SK-N-SH (cell line): Measurements from ENCODE around the gene ADAR. TPM values are rescaled to one million over a fixed set of nuclear protein-coding genes. Genes with fewer than 3 reads are reported as not detected.

ENCODE experiments used
- CTCF ChIA-PET: fragments of 300-600, 350-600 bp; formaldehyde crosslinking; extraction: SDS; loops from one replicate; lab custom pipeline; 2021; lab: Yijun Ruan, JAX
- POLR2A ChIA-PET: fragments of 350-600 bp; sonication (Branson Sonifier 250); formaldehyde crosslinking; extraction: SDS; loops from one replicate; lab custom pipeline; 2020; ENCODE audit warnings: antibody characterized with exemption, inconsistent platforms; lab: Yijun Ruan, JAX
- DNase-seq: peaks from one replicate; pipeline ENCODE4 v3.0.0; 2012
- H2AFZ ChIP-seq: fragments of 200-600 bp; sonication (generic); 2 replicates; pipeline ENCODE4 v1.8.1; 2016; ENCODE audit warnings: antibody characterized with exemption, mild to moderate bottlenecking, low read depth
- H3F3A ChIP-seq: fragments of 200-600 bp; sonication (generic); replicated peaks from 2 replicates; pipeline ENCODE3; 2016; ENCODE audit warnings: antibody characterized with exemption, mild to moderate bottlenecking; ENCODE audit not compliant: insufficient read depth
- H3K27ac ChIP-seq, 2 experiments: fragments of 200-500 bp in 1 of 2; fragments of 200-600 bp in 1 of 2; sonication (Bioruptor generic) in 1 of 2; sonication (generic), shearing (Covaris generic) in 1 of 2; 2 replicates each; pipeline versions ENCODE4 v1.5.1 to v1.6.1; 2014 to 2016; ENCODE audit warnings: low read depth in 2 of 2, inconsistent platforms in 1 of 2, low read length in 1 of 2, mild to moderate bottlenecking in 1 of 2, mixed read lengths in 1 of 2
- H3K27me3 ChIP-seq: fragments of 200-600 bp; sonication (generic), shearing (Covaris generic); 2 replicates; pipeline ENCODE4 v1.6.1; 2016; ENCODE audit warnings: mixed run types; ENCODE audit not compliant: insufficient read depth
- H3K36me3 ChIP-seq, 2 experiments: fragments of 200-500 bp in 1 of 2; fragments of 200-600 bp in 1 of 2; sonication (Bioruptor generic) in 1 of 2; sonication (generic) in 1 of 2; replicated peaks in 1 of 2; 2 replicates each; pipeline versions ENCODE3 to v1.5.1; 2014 to 2016; ENCODE audit warnings: low read length in 1 of 2, mild to moderate bottlenecking in 1 of 2; ENCODE audit not compliant: insufficient read depth in 2 of 2, control insufficient read depth in 1 of 2
- H3K4me1 ChIP-seq, 2 experiments: fragments of 200-500 bp in 1 of 2; fragments of 200-600 bp in 1 of 2; sonication (Bioruptor generic) in 1 of 2; sonication (generic), shearing (Covaris generic) in 1 of 2; 2 replicates each; pipeline versions ENCODE4 v1.5.1 to v1.6.1; 2014 to 2016; ENCODE audit warnings: low read depth in 1 of 2, low read length in 1 of 2, mixed run types in 1 of 2; ENCODE audit not compliant: insufficient read depth in 2 of 2, control insufficient read depth in 1 of 2
- H3K4me2 ChIP-seq: fragments of 200-600 bp; sonication (generic), shearing (Covaris generic); 2 replicates; pipeline ENCODE4 v1.6.1; 2017; ENCODE audit warnings: mixed run types
- H3K4me3 ChIP-seq, 2 experiments: fragments of 200-500 bp in 1 of 2; fragments of 200-600 bp in 1 of 2; sonication (Bioruptor generic) in 1 of 2; sonication (generic), shearing (Covaris generic) in 1 of 2; 2 replicates each; pipeline versions ENCODE4 v1.5.1 to v1.8.1; 2014 to 2016; ENCODE audit warnings: low read depth in 2 of 2, inconsistent platforms in 1 of 2, low read length in 1 of 2, mild to moderate bottlenecking in 1 of 2, mixed read lengths in 1 of 2, moderate library complexity in 1 of 2
- H3K79me2 ChIP-seq: fragments of 200-600 bp; sonication (generic); 2 replicates; pipeline ENCODE4 v1.8.1; 2017; ENCODE audit warnings: mild to moderate bottlenecking; ENCODE audit not compliant: insufficient read depth
- H3K9ac ChIP-seq: fragments of 200-600 bp; sonication (generic); 2 replicates; pipeline ENCODE4 v1.6.1; 2017; ENCODE audit warnings: mixed run types
- H3K9me2 ChIP-seq: fragments of 200-600 bp; sonication (generic); 2 replicates; pipeline ENCODE4 v1.6.1; 2017; ENCODE audit warnings: mixed run types
- H3K9me3 ChIP-seq: fragments of 200-600 bp; sonication (generic); 2 replicates; pipeline ENCODE4 v1.6.1; 2017; ENCODE audit warnings: mixed run types, mild to moderate bottlenecking, moderate library complexity
- H4K20me1 ChIP-seq: fragments of 200-600 bp; sonication (generic); 2 replicates; pipeline ENCODE4 v1.6.1; 2017; ENCODE audit warnings: mild to moderate bottlenecking, mixed run types; ENCODE audit not compliant: insufficient read depth
- FOSL2 ChIP-seq: IDR thresholded peaks from 2 replicates; pipeline ENCODE4 v1.4.0; 2012; ENCODE audit warnings: low read depth, mild to moderate bottlenecking, moderate library complexity, borderline replicate concordance
- GABPA ChIP-seq: IDR thresholded peaks from 2 replicates; pipeline ENCODE4 v1.4.0; 2012; ENCODE audit warnings: low read depth, mild to moderate bottlenecking
- GATA2 ChIP-seq: sonication (generic); formaldehyde crosslinking; IDR thresholded peaks from 2 replicates; pipeline ENCODE4 v1.5.0; 2020; ENCODE audit warnings: mild to moderate bottlenecking, missing genetic modification reagents
- JUND ChIP-seq: IDR thresholded peaks from 2 replicates; pipeline ENCODE4 v1.4.0; 2012
- MEF2A ChIP-seq: IDR thresholded peaks from 2 replicates; pipeline ENCODE4 v1.4.0; 2012; ENCODE audit warnings: low read depth, borderline replicate concordance
- RFX5 ChIP-seq: IDR thresholded peaks from 2 replicates; pipeline ENCODE4 v1.6.1; 2012; ENCODE audit warnings: mild to moderate bottlenecking, improper control_type of control experiment, low read length
- TCF12 ChIP-seq: IDR thresholded peaks from 2 replicates; pipeline ENCODE4 v1.4.0; 2012
- WGBS: methylation state at CpG from one replicate; pipeline ENCODE4 v1.1.6; 2017; ENCODE audit warnings: low lambda C conversion rate; 5-methylcytosine and 5-hydroxymethylcytosine counted together
- polyA plus RNA-seq, 3 experiments: library from polyadenylated mRNA; depleted of rRNA; stranded (reverse); fragments of >200 nt; gene quantifications; 2 replicates each; pipeline ENCODE4 v1.2.3, GENCODE V29; 2012
- TF ChIP-seq, protein P1 (sequence below): fragments of 200-600 bp; sonication (generic); IDR thresholded peaks from 2 replicates; pipeline ENCODE4 v1.6.1; 2017; ENCODE audit warnings: antibody characterized with exemption, mild to moderate bottlenecking, moderate library complexity
- TF ChIP-seq, protein P2 (sequence below): IDR thresholded peaks from 2 replicates; pipeline ENCODE4; 2012
- TF ChIP-seq, protein P3 (sequence below): IDR thresholded peaks from 2 replicates; pipeline ENCODE4 v1.4.0; 2012; ENCODE audit warnings: low read depth
- TF ChIP-seq, protein P4 (sequence below): fragments of 150-350 bp; IDR thresholded peaks from 2 replicates; pipeline ENCODE4 v1.6.1; 2017; ENCODE audit warnings: antibody characterized with exemption, low read length, low read depth, borderline replicate concordance

The ADAR gene
- polyA plus RNA-seq, 1 of the 3 experiments (the other 2 are of a cell fraction): 61.1 TPM

DNA sequence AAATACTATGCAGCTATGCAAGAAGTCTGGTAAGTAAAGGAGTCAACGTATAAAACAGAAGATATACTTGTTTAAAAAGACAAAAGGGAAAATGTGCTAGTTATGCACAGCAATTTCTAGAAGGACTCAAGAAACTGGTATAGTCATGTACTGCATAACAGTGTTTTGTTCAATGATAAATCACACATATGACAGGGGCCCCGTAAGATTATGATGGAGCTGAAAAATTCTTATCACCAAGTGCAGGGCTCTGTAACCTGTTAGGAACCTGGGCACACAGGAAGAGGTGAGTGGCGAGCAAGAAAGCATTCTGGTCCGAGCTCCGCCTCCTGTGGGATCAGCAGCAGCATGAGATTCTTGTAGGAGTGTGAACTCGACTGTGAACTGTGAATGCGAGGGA, 13.2 kb downstream of the ADAR start:
- Histone ChIP-seq H3K27ac (no peak overlapping the region), H3K4me3 (no peak overlapping the region), H4K20me1 (peaks cover 32% of the 10 kb centered on the region), H3K9me2 (no peaks in the 10 kb centered on the region), H3K9ac (no peak overlapping the region), H3K27me3 (no peaks in the 10 kb centered on the region), H3K4me1 (no peaks in the 10 kb centered on the region), H3K4me2 (no peak overlapping the region), H3K79me2 (peaks cover 46% of the 10 kb centered on the region), H2AFZ (no peak overlapping the region), H3K9me3 (no peaks in the 10 kb centered on the region), H3K36me3 (peaks cover 75 to 84% of the 10 kb centered on the region in 2 experiments), H3F3A (peaks cover 3% of the 10 kb centered on the region)
- WGBS: 96% methylated on average over 7 of the region's 7 CpGs
- DNase-seq: no peak
- CTCF ChIA-PET: interaction anchor here (1.0 to 1.1 kb wide), 2 partner anchors 53 to 60 kb away, joined by 3 to 4 read pairs; no protein-coding TSS in a partner anchor
- POLR2A ChIA-PET: no interaction called here
- no peak for TF ChIP-seq GABPA
- TF ChIP-seq TCF12: no peak
- TF ChIP-seq, protein P1, sequence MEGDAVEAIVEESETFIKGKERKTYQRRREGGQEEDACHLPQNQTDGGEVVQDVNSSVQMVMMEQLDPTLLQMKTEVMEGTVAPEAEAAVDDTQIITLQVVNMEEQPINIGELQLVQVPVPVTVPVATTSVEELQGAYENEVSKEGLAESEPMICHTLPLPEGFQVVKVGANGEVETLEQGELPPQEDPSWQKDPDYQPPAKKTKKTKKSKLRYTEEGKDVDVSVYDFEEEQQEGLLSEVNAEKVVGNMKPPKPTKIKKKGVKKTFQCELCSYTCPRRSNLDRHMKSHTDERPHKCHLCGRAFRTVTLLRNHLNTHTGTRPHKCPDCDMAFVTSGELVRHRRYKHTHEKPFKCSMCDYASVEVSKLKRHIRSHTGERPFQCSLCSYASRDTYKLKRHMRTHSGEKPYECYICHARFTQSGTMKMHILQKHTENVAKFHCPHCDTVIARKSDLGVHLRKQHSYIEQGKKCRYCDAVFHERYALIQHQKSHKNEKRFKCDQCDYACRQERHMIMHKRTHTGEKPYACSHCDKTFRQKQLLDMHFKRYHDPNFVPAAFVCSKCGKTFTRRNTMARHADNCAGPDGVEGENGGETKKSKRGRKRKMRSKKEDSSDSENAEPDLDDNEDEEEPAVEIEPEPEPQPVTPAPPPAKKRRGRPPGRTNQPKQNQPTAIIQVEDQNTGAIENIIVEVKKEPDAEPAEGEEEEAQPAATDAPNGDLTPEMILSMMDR: no peak
- TF ChIP-seq RFX5: no peak
- no peak for TF ChIP-seq MEF2A
- TF ChIP-seq, protein P2, sequence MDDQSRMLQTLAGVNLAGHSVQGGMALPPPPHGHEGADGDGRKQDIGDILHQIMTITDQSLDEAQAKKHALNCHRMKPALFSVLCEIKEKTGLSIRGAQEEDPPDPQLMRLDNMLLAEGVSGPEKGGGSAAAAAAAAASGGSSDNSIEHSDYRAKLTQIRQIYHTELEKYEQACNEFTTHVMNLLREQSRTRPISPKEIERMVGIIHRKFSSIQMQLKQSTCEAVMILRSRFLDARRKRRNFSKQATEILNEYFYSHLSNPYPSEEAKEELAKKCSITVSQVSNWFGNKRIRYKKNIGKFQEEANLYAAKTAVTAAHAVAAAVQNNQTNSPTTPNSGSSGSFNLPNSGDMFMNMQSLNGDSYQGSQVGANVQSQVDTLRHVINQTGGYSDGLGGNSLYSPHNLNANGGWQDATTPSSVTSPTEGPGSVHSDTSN: no peak
- no peak for TF ChIP-seq FOSL2
- TF ChIP-seq, protein P3, sequence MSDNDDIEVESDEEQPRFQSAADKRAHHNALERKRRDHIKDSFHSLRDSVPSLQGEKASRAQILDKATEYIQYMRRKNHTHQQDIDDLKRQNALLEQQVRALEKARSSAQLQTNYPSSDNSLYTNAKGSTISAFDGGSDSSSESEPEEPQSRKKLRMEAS: no peak
- TF ChIP-seq, protein P4, sequence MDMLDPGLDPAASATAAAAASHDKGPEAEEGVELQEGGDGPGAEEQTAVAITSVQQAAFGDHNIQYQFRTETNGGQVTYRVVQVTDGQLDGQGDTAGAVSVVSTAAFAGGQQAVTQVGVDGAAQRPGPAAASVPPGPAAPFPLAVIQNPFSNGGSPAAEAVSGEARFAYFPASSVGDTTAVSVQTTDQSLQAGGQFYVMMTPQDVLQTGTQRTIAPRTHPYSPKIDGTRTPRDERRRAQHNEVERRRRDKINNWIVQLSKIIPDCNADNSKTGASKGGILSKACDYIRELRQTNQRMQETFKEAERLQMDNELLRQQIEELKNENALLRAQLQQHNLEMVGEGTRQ: no peak
- no peak for TF ChIP-seq JUND

DNA sequence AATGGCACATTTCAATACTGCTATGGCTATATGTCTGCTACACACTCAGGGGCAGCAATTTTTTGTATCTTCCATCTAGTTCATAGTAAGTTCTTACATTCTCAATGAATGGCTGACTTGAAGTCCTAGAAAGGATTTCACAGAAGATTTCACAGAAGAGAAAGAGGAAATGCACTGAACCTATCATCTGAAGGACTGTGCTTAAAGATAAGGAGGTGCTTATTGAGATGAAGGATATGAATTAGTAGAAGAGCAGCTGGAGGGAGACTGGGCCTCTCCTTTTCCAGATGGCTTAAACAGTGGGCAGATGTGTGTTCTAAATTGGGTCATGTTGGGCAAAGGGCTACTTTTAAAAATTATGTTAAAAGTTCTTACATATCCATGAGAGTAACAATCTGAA, 14.6 kb downstream of the ADAR start:
- peaks cover 32% of the 10 kb centered on the region for H3K79me2 ChIP-seq
- no peak overlapping the region for H3K9ac ChIP-seq
- peaks cover 18% of the 10 kb centered on the region for H4K20me1 ChIP-seq
- no peak overlapping the region for H3K27ac ChIP-seq
- no peak for DNase-seq
- ChIA-PET CTCF (no interaction called here), POLR2A (no interaction called here)
- H3K4me1 ChIP-seq: no peaks in the 10 kb centered on the region
- TF ChIP-seq, protein P3: no peak
- TF ChIP-seq GATA2 (CRISPR knock-in tag): no peak
- H3K9me2 ChIP-seq: no peaks in the 10 kb centered on the region
- no peak overlapping the region for H3K4me2 ChIP-seq
- H3K27me3 ChIP-seq: no peaks in the 10 kb centered on the region
- H3K36me3 ChIP-seq: peaks cover 88% of the 10 kb centered on the region in 2 experiments
- peaks cover 3% of the 10 kb centered on the region for H3F3A ChIP-seq
- no peak overlapping the region for H2AFZ ChIP-seq
- H3K4me3 ChIP-seq: no peak overlapping the region
- no peaks in the 10 kb centered on the region for H3K9me3 ChIP-seq
